Ishikawa (cell line): ENCODE data around the gene TLR3.
A peak's percentile ranks its signal among the peaks of the same experiment; 100 is the strongest.

ENCODE experiments used
- CEBPB ChIP-seq: IDR thresholded peaks from 2 replicates; pipeline ENCODE4 v1.6.1; 2012
- CREB1 ChIP-seq: IDR thresholded peaks from 2 replicates; pipeline ENCODE4 v1.6.1; 2012; ENCODE audit warnings: low read depth
- EGR1 ChIP-seq: IDR thresholded peaks from 2 replicates; pipeline ENCODE4 v1.6.1; 2012
- EP300 ChIP-seq: IDR thresholded peaks from 2 replicates; pipeline ENCODE4 v1.6.1; 2012; ENCODE audit warnings: borderline replicate concordance
- FOXM1 ChIP-seq: IDR thresholded peaks from 2 replicates; pipeline ENCODE4 v1.6.1; 2012; ENCODE audit warnings: low read depth, borderline replicate concordance
- MAX ChIP-seq: IDR thresholded peaks from 2 replicates; pipeline ENCODE4 v1.6.1; 2012
- NFIC ChIP-seq: IDR thresholded peaks from 2 replicates; pipeline ENCODE4 v1.6.1; 2012
- RAD21 ChIP-seq: IDR thresholded peaks from 2 replicates; pipeline ENCODE4 v1.6.1; 2012; ENCODE audit warnings: low read depth
- REST ChIP-seq: IDR thresholded peaks from 2 replicates; pipeline ENCODE4 v1.6.1; 2012; ENCODE audit warnings: low read depth, mild to moderate bottlenecking
- TAF1 ChIP-seq: IDR thresholded peaks from 2 replicates; pipeline ENCODE4 v1.6.1; 2012; ENCODE audit warnings: low read depth, mild to moderate bottlenecking
- TCF12 ChIP-seq: IDR thresholded peaks from 2 replicates; pipeline ENCODE4 v1.6.1; 2012; ENCODE audit warnings: low read depth
- TEAD4 ChIP-seq: IDR thresholded peaks from 2 replicates; pipeline ENCODE4 v1.6.1; 2012
- USF1 ChIP-seq: IDR thresholded peaks from 2 replicates; pipeline ENCODE4 v1.6.1; 2012
- YY1 ChIP-seq: IDR thresholded peaks from 2 replicates; pipeline ENCODE4 v1.6.1; 2012; ENCODE audit warnings: low read depth
- ZBTB7A ChIP-seq: IDR thresholded peaks from 2 replicates; pipeline ENCODE4 v1.6.1; 2012; ENCODE audit warnings: low read depth

TLR3 gene

GRCh38 chr4:186109245-186109644, 40.3 kb downstream of the TLR3 start:
- TF ChIP-seq FOXM1 (no peak), TCF12 (no peak), RAD21 (no peak), YY1 (no peak), TAF1 (no peak), TEAD4 (no peak)

GRCh38 chr4:186116697-186117096, 47.7 kb downstream of the TLR3 start:
- no peak for TF ChIP-seq EGR1
- no peak for TF ChIP-seq REST
- no peak for TF ChIP-seq MAX
- TF ChIP-seq TCF12: no peak
- no peak for TF ChIP-seq RAD21
- peak; percentile 65; the same call in 1 of the 2 replicates for TF ChIP-seq CEBPB

GRCh38 chr4:186118582-186118981, 49.6 kb downstream of the TLR3 start:
- no peak for TF ChIP-seq TEAD4
- TF ChIP-seq NFIC: no peak
- no peak for TF ChIP-seq ZBTB7A
- no peak for TF ChIP-seq YY1
- TF ChIP-seq TAF1: no peak
- TF ChIP-seq REST: no peak
- TF ChIP-seq EGR1: no peak
- TF ChIP-seq USF1: no peak
- no peak for TF ChIP-seq EP300
- no peak for TF ChIP-seq CEBPB
- no peak for TF ChIP-seq FOXM1
- TF ChIP-seq CREB1: no peak
- TF ChIP-seq TCF12: no peak

- TF ChIP-seq CEBPB (no peak), ZBTB7A (no peak), TCF12 (no peak), EGR1 (no peak), EP300 (no peak), YY1 (no peak), CREB1 (no peak), REST (no peak), RAD21 (no peak), MAX (no peak), FOXM1 (no peak), NFIC (no peak), TAF1 (no peak), USF1 (no peak), TEAD4 (no peak)
These were observed 52.1 kb downstream of the TLR3 start for GRCh38 chr4:186121057-186121456.

GRCh38 chr4:186128842-186129241, 59.9 kb downstream of the TLR3 start:
- TF ChIP-seq TAF1: no peak
- TF ChIP-seq EGR1: no peak
- TF ChIP-seq TCF12: no peak
- TF ChIP-seq TEAD4: no peak
- no peak for TF ChIP-seq EP300
- TF ChIP-seq FOXM1: no peak
- no peak for TF ChIP-seq CREB1
- no peak for TF ChIP-seq ZBTB7A
- no peak for TF ChIP-seq USF1
- TF ChIP-seq REST: no peak
